ENCODE results near the gene SP2.

The SP2 gene

GRCh38 chr17:47978324-47978723 lies 82.3 kb downstream of the SP2 start:
- peak in 6 of 14 donors; percentile 2 to 43 (median 10) for DNase-seq
